T-helper 2 cell treated with Interferon-gamma antibody and Interleukin-4, amounts not matched to agents 5 μg/mL and 100 μg/mL, for 36 hours (primary cell): ENCODE measurements around the gene PTPRCAP.
"Not testable (repeated sequence)": the region's sequence is repeated elsewhere in the genome, so short reads cannot be mapped to it uniquely, and the experiment has no call there.

Source experiments
- DNase-seq: peaks from one replicate; pipeline ENCODE4 v3.0.0; 2021; ENCODE audit warnings: low spot score
- H3K27ac Mint-ChIP-seq: one replicate; pipeline ENCODE4 v1.8.0; 2021; ENCODE audit warnings: mild to moderate bottlenecking, mixed read lengths
- H3K27me3 Mint-ChIP-seq: one replicate; pipeline ENCODE4 v1.8.0; 2021; ENCODE audit warnings: low read depth, mixed read lengths
- H3K36me3 Mint-ChIP-seq: one replicate; pipeline ENCODE4 v1.8.0; 2021; ENCODE audit warnings: low read depth, mixed read lengths
- H3K4me1 Mint-ChIP-seq: one replicate; pipeline ENCODE4 v1.8.0; 2021; ENCODE audit warnings: low read depth, mixed read lengths
- H3K4me3 Mint-ChIP-seq: one replicate; pipeline ENCODE4 v1.8.0; 2022; ENCODE audit warnings: mild to moderate bottlenecking, moderate library complexity, mixed read lengths
- H3K9me3 Mint-ChIP-seq: one replicate; pipeline ENCODE4 v1.8.0; 2021; ENCODE audit warnings: mixed read lengths

Gene PTPRCAP

DNA sequence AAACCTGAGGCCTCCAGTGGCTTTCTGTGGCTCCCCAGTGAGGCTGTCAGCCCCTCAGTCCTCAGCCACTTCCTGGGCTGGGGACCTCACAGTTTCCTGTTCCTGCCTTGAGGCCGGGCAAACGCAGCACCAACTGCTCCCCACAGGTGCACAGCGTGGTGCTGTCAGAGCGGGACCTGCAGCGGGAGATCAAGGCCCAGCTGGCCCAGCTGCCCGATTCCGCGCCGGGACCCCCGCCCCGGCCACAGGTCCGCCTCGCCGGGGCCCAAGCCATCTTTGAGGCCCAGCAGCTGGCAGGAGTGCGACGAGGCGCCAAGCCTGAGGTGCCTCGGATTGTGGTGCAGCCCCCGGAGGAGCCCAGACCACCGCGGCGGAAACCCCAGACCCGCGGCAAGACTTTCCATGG is 28.2 kb downstream of the PTPRCAP start:
- Mint-ChIP-seq H3K36me3 (peaks cover 59% of the 10 kb centered on the region), H3K4me1 (peaks cover 56% of the 10 kb centered on the region)
- DNase-seq: peak; percentile 67

GRCh38 chr11:67408437-67409200 is 28.9 kb downstream of the PTPRCAP start:
- Mint-ChIP-seq H3K4me3 (peak overlapping the region; percentile 94), H3K9me3 (no peaks in the 10 kb centered on the region), H3K4me1 (peaks cover 56% of the 10 kb centered on the region), H3K36me3 (peaks cover 61% of the 10 kb centered on the region), H3K27ac (peak overlapping the region; percentile 82), H3K27me3 (peaks cover 4% of the 10 kb centered on the region)
- DNase-seq: peak; percentile 25

More for the DNA sequence above, 28.2 kb downstream of the PTPRCAP start:
- Mint-ChIP-seq H3K27me3 (peaks cover 4% of the 10 kb centered on the region), H3K27ac (peak overlapping the region; percentile 82), H3K4me3 (peak overlapping the region; percentile 94), H3K9me3 (no peaks in the 10 kb centered on the region)

- H3K27me3 Mint-ChIP-seq: no peaks in the 10 kb centered on the region
- DNase-seq: no peak
- no peaks in the 10 kb centered on the region for H3K9me3 Mint-ChIP-seq
- H3K27ac Mint-ChIP-seq: peak overlapping the region; percentile 82
- H3K4me1 Mint-ChIP-seq: peaks cover 50% of the 10 kb centered on the region
- H3K4me3 Mint-ChIP-seq: peak overlapping the region; percentile 94
- H3K36me3 Mint-ChIP-seq: peaks cover 64% of the 10 kb centered on the region
Measured at GRCh38 chr11:67407688-67408163, 29.8 kb downstream of the PTPRCAP start.

DNA sequence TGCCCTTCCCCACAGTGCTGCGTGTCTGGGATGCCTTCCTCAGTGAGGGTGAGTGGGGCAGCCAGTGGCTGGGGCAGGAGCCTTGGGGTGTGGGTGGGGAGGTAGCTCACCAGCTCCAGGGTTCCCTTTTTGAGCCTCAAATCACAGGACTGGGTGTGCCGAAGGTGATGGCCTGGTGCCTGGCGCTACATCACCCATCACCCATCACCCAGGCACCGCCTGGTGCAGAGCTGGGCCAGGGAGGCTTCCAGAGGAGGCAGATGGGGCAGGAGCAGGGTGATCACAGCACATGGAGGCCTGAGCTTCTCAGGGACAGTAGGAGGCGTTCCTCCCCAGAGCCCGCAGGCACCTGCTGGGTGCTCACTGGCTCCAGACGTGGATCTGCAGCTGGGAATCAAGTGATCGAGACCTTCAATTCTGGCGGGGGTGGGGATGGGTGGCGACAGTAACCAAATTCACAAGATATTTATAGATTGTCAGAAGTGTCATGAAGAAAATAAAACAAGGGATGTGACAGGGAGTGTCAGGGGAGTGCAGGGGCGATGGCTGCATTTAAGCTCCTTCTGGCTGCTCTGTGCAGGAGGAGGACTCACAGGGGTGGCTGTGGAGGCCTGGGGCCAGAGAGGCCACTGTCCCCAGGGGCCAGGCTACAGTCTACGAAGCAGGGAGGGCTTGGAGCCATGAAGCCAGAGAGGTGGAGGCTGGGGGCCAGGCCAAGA is 30.4 kb downstream of the PTPRCAP start:
- no peak for DNase-seq
- no peaks in the 10 kb centered on the region for H3K9me3 Mint-ChIP-seq
- no peaks in the 10 kb centered on the region for H3K27me3 Mint-ChIP-seq
- peak overlapping the region; percentile 94 for H3K4me3 Mint-ChIP-seq
- H3K27ac Mint-ChIP-seq: peak overlapping the region; percentile 82
- H3K36me3 Mint-ChIP-seq: peaks cover 59% of the 10 kb centered on the region
- peaks cover 49% of the 10 kb centered on the region for H3K4me1 Mint-ChIP-seq

- no peak for DNase-seq
- peak overlapping the region; percentile 82 for H3K27ac Mint-ChIP-seq
- no peaks in the 10 kb centered on the region for H3K27me3 Mint-ChIP-seq
- H3K9me3 Mint-ChIP-seq: no peaks in the 10 kb centered on the region
- peak overlapping the region; percentile 94 for H3K4me3 Mint-ChIP-seq
- H3K4me1 Mint-ChIP-seq: peaks cover 49% of the 10 kb centered on the region
- H3K36me3 Mint-ChIP-seq: peaks cover 59% of the 10 kb centered on the region
Measured at GRCh38 chr11:67406420-67406968, 31.0 kb downstream of the PTPRCAP start.

DNA sequence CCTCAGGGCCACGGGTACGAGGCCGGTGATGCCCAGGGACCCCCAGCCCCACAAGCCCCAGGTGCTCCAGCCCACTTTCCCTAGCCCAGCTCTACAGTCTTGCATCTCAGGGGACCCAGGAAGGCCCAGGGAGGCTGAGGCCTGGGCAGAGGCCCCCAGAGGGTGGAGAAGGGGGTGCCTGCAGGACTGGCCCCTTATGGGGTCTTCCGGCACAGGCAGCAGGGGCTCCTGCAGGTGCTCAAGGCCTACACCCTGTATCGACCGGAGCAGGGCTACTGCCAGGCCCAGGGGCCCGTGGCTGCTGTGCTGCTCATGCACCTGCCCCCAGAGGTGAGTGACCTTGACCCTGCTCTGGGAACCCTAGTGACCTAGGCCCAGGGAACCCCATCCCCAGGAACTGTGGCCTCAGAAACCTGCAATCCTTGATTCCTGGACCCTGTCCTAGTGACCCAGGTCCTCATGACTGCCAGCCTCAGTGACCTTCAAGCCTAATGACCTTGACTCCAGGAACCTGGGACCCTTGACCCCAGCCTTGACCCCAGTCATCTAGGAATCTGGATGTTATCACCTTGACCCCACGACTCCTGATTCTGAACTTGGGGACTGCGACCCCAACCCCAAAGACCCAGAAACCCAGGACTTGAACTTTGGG is 31.7 kb downstream of the PTPRCAP start:
- peak overlapping the region; percentile 84 for H3K27ac Mint-ChIP-seq
- no peaks in the 10 kb centered on the region for H3K9me3 Mint-ChIP-seq
- no peak for DNase-seq
- peaks cover 45% of the 10 kb centered on the region for H3K4me1 Mint-ChIP-seq
- peak overlapping the region; percentile 94 for H3K4me3 Mint-ChIP-seq
- H3K27me3 Mint-ChIP-seq: no peaks in the 10 kb centered on the region
- H3K36me3 Mint-ChIP-seq: peaks cover 56% of the 10 kb centered on the region

DNA sequence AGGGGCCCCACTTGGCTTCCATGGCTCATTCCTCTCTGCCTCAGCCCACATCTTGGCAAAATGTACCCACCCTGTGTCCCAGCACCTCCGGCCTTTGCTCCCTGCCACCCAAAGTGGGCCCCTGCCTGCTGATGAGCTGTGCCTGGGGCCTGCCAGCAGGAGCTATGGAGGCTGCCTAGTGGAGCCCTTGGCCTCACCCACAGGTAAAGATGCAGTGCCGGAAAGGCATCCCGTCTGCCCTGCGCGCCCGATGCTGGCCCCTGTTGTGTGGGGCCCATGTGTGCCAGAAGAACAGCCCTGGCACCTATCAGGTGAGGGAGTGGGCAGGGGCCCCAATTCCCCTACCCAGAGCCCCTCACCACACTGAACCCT is 32.3 kb downstream of the PTPRCAP start:
- no peaks in the 10 kb centered on the region for H3K27me3 Mint-ChIP-seq
- peaks cover 47% of the 10 kb centered on the region for H3K4me1 Mint-ChIP-seq
- no peak for DNase-seq
- peaks cover 57% of the 10 kb centered on the region for H3K36me3 Mint-ChIP-seq
- peak overlapping the region; percentile 94 for H3K4me3 Mint-ChIP-seq
- no peaks in the 10 kb centered on the region for H3K9me3 Mint-ChIP-seq
- peak overlapping the region; percentile 84 for H3K27ac Mint-ChIP-seq

DNA sequence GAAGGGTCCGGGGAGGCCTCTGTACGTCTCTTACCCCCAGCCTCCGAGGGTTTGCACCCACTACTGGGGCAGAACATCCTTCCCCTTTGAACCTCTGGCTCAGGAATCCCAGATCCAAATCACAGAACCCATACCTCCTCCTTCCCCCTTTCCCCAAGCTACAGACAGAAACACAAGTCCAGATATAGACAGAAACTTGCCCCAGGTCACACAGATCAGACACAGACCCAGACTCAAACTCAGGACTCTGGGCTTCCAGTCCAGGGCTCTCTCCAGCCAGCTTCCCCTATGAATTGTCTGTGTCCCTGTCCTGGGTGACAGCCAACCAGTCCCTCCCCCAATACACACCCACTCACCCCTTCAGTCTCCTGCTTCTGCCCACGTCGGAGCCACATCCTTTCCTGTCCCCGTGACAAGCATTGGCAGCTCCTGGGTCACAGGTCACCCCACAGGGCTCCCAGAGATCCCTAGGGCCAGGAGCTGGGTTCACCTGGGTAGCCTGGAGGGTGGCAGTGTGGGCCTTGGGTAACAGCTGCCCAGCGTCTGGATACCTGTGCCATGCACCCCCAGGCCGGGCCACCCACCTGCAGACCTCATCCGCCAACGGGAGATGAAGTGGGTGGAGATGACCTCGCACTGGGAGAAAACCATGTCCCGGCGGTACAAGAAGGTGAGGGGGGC is 32.8 kb downstream of the PTPRCAP start:
- H3K36me3 Mint-ChIP-seq: peaks cover 57% of the 10 kb centered on the region
- peaks cover 45% of the 10 kb centered on the region for H3K4me1 Mint-ChIP-seq
- no peaks in the 10 kb centered on the region for H3K27me3 Mint-ChIP-seq
- peak; percentile 67 for DNase-seq
- H3K9me3 Mint-ChIP-seq: no peaks in the 10 kb centered on the region
- H3K4me3 Mint-ChIP-seq: peak overlapping the region; percentile 94
- H3K27ac Mint-ChIP-seq: peak overlapping the region; percentile 84

- Mint-ChIP-seq H3K36me3 (peaks cover 61% of the 10 kb centered on the region), H3K4me3 (peak overlapping the region; percentile 94), H3K4me1 (peaks cover 36% of the 10 kb centered on the region), H3K27ac (peak overlapping the region; percentile 84)
- H3K9me3 Mint-ChIP-seq, H3K27me3 Mint-ChIP-seq, DNase-seq: not testable (repeated sequence)
Measured at GRCh38 chr11:67403085-67403484, 34.4 kb downstream of the PTPRCAP start.

GRCh38 chr11:67402192-67402839 is 35.2 kb downstream of the PTPRCAP start:
- peak overlapping the region; percentile 74 for H3K4me3 Mint-ChIP-seq
- not testable (repeated sequence) for H3K9me3 Mint-ChIP-seq, DNase-seq, H3K27me3 Mint-ChIP-seq
- H3K4me1 Mint-ChIP-seq: peaks cover 35% of the 10 kb centered on the region
- peak overlapping the region; percentile 84 for H3K27ac Mint-ChIP-seq
- H3K36me3 Mint-ChIP-seq: peaks cover 61% of the 10 kb centered on the region

DNA sequence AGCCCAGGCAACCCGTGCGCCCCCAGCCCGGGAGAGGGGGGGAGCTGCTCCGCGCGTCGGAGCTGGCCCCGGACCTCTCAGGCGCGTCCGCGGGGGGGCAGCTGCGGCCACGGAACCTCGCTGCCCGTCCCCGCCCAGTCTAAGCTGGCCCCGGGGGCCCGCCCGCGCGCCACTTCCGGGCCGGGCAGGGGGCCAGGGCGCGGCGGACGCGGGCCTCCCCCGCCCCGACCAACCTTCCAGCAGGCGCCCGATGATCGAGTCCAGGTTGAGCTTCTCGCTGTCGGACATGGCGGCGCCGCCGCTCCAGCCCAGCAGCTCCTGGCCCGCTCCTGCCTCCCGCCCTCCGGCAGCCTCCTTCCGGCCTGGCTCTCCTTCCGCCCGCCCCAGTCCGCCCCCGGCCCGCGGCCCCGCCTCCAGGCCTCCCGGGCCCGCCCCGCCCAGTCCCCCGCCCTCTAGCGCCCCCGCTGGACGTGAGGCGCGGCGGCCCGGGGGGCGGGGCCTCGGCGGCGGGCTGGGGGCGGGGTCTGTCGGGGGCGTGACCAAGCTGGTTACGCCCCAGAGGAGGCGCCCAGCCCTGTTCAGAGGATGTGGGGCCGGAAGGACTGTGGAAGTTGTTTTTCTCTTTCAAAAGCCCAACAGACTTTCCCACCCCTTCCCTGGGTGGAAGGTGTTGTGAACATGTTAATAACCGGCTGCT is 35.8 kb downstream of the PTPRCAP start, which contains the start of gene PPP1CA:
Gene PPP1CA (minus strand): TSS at position 364 of the 697 bp plus-strand sequence. CDS start 76 bp downstream, at position 288.
- no peaks in the 10 kb centered on the region for H3K9me3 Mint-ChIP-seq
- H3K4me3 Mint-ChIP-seq: peak within 1 kb of the TSS; percentile 90
- peaks cover 60% of the 10 kb centered on the region for H3K36me3 Mint-ChIP-seq
- no peaks in the 10 kb centered on the region for H3K27me3 Mint-ChIP-seq
- peaks cover 35% of the 10 kb centered on the region for H3K4me1 Mint-ChIP-seq
- peak within 1 kb of the TSS; percentile 84 for H3K27ac Mint-ChIP-seq
- peak; percentile 87 for DNase-seq

GRCh38 chr11:67400942-67401494 is 36.5 kb downstream of the PTPRCAP start:
- H3K36me3 Mint-ChIP-seq: peaks cover 59% of the 10 kb centered on the region
- H3K27me3 Mint-ChIP-seq: no peaks in the 10 kb centered on the region
- no peaks in the 10 kb centered on the region for H3K9me3 Mint-ChIP-seq
- peaks cover 34% of the 10 kb centered on the region for H3K4me1 Mint-ChIP-seq
- DNase-seq: no peak
- H3K4me3 Mint-ChIP-seq: peak overlapping the region; percentile 90
- no peak overlapping the region for H3K27ac Mint-ChIP-seq
